ENCODE measurements around the gene NR2F1-AS1.

DNA sequence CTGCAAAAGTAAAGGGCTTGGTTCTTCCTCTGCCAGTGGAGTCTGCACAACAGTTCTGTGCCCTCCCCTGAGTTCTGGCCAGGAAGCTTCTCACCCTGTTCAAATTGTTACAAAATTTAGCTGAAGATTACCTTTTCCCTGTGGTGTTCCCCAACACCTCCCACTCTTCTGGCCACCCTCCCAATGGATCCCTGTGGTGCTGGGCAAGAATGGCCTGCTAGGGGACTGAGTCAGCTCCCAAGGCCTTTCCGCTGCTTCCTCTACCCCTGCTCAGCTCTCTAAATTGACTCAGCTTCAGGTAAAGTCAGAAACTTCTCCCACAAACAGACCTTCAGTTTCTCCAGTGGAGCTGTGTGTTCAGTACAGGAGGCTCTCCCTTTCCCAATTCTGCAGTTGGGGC lies 186.0 kb downstream of the NR2F1-AS1 start:
- TF ChIP-seq POLR2AphosphoS5 (IDR thresholded peaks at IDR 0.05; ENCODE audit: low read depth, low read length) (no peak), CTCF (IDR thresholded peaks at IDR 0.05) (no peak), SIN3A (IDR thresholded peaks at IDR 0.05; ENCODE audit: borderline replicate concordance, insufficient read depth, low read depth, low read length) (no peak)

Data from Panc1 (cell line).